ENCODE measurements around the gene KMT2C.

The KMT2C gene

GRCh38 chr7:152090747-152091146 is 345.1 kb downstream of the KMT2C start:
- Histone ChIP-seq H3K4me3 (no peak overlapping the region), H3K27ac (no peak overlapping the region)
- no peak for DNase-seq (ENCODE audit: low spot score)
- no peak for TF ChIP-seq CTCF (IDR thresholded peaks at IDR 0.05)

- no peak for TF ChIP-seq CTCF (IDR thresholded peaks at IDR 0.05)
Observed at GRCh38 chr7:152089183-152089582, 346.6 kb downstream of the KMT2C start.

GRCh38 chr7:152086513-152086912 is 349.3 kb downstream of the KMT2C start:
- H3K27ac ChIP-seq, result no peak overlapping the region
- DNase-seq (ENCODE audit: low spot score), result no peak
- no peak overlapping the region for H3K4me3 ChIP-seq
- no peak for TF ChIP-seq CTCF (IDR thresholded peaks at IDR 0.05)

More at GRCh38 chr7:152089183-152089582, 346.6 kb downstream of the KMT2C start:
- no peak for DNase-seq (ENCODE audit: low spot score)
- no peak overlapping the region for H3K27ac ChIP-seq
- no peak overlapping the region for H3K4me3 ChIP-seq

GRCh38 chr7:152085131-152085530 is 350.7 kb downstream of the KMT2C start:
- H3K27ac ChIP-seq, result no peak overlapping the region
- DNase-seq (ENCODE audit: low spot score), result no peak
- TF ChIP-seq CTCF (IDR thresholded peaks at IDR 0.05), result no peak
- no peak overlapping the region for H3K4me3 ChIP-seq
